HepG2 (cell line): ENCODE results near the gene SLBP. TPM values are rescaled to one million over a fixed set of nuclear protein-coding genes. Genes with fewer than 3 reads are reported as not detected.

Source experiments
- ATAC-seq: fragments of 200-7000 bp; cut with Tn5 transposase; 3 replicates; pipeline ENCODE4 v1.9.1; 2020; ENCODE audit warnings: mild to moderate bottlenecking, moderate library complexity
- BruUV-seq: library from RNA; stranded (reverse); fragments of 400-500 nt; replicated peaks from 2 replicates; lab custom pipeline; 2021; lab: Mats Ljungman, UMichigan
- CTCF ChIA-PET: fragments of 300-600 bp; formaldehyde crosslinking; extraction: SDS; loops from one replicate; lab custom pipeline; 2021; ENCODE audit warnings: low total read pairs, inconsistent platforms, low intra/inter-chr PET ratio; lab: Yijun Ruan, JAX
- POLR2A ChIA-PET: fragments of 350-600 bp; sonication (Branson Sonifier 250); formaldehyde crosslinking; loops from one replicate; lab custom pipeline; 2020; ENCODE audit warnings: antibody characterized with exemption, inconsistent platforms; lab: Yijun Ruan, JAX
- DNase-seq: peaks from one replicate; pipeline ENCODE4 v3.0.0-alpha.2; 2015; ENCODE audit warnings: low spot score
- FAIRE-seq: peaks from 3 replicates; lab custom pipeline; 2011; peaks lifted over from hg19 to GRCh38; lab: Jason Lieb, UNC
- H2AFZ ChIP-seq: one replicate; pipeline ENCODE4 v1.6.1; 2011; ENCODE audit warnings: low read length, inconsistent platforms
- H3K27ac ChIP-seq: fragments of 300-600 bp; 3 replicates; pipeline ENCODE4 v1.8.0; 2011; ENCODE audit warnings: mixed run types, mild to moderate bottlenecking, mixed read lengths, low read length, inconsistent platforms; ENCODE audit not compliant: insufficient read depth; ENCODE audit errors: extremely low read length
- H3K27me3 ChIP-seq, 2 experiments: fragments of 200-600 bp in 1 of 2; 2 replicates in 1 of 2; 3 replicates in 1 of 2; pipeline versions ENCODE4 v1.6.0 to v1.8.0; 2011; ENCODE audit warnings: low read length in 2 of 2, mild to moderate bottlenecking in 2 of 2, moderate library complexity in 2 of 2, inconsistent platforms in 1 of 2; ENCODE audit not compliant: insufficient read depth in 2 of 2, control insufficient read depth in 1 of 2
- H3K36me3 ChIP-seq, 2 experiments: fragments of 200-600 bp in 1 of 2; replicated peaks in 1 of 2; 2 replicates in 1 of 2; 3 replicates in 1 of 2; pipeline versions ENCODE4 v1.5.1 to v1.8.0; 2011; ENCODE audit warnings: low read length in 2 of 2, inconsistent platforms in 1 of 2; ENCODE audit not compliant: insufficient read depth in 2 of 2, control insufficient read depth in 1 of 2
- H3K4me1 ChIP-seq: 2 replicates; pipeline ENCODE4 v1.5.1; 2012; ENCODE audit warnings: low read length, inconsistent platforms; ENCODE audit not compliant: insufficient read depth
- H3K4me2 ChIP-seq: 2 replicates; pipeline ENCODE4 v1.6.0; 2011; ENCODE audit warnings: low read depth, low read length, inconsistent platforms
- H3K4me3 ChIP-seq, 3 experiments: fragments of 200-600 bp in 1 of 3; sonication (generic), shearing (Covaris generic) in 1 of 3; replicated peaks in 1 of 3; 2 replicates each; pipeline ENCODE4 v1.5.1; 2011 to 2016; ENCODE audit warnings: low read length in 3 of 3, inconsistent platforms in 2 of 3, low read depth in 2 of 3, mild to moderate bottlenecking in 2 of 3, control low read depth in 1 of 3, mixed read lengths in 1 of 3; ENCODE audit not compliant: insufficient read depth in 1 of 3
- H3K79me2 ChIP-seq: one replicate; pipeline ENCODE4 v1.6.1; 2011; ENCODE audit warnings: low read length, inconsistent platforms; ENCODE audit not compliant: insufficient read depth
- H3K9ac ChIP-seq: 2 replicates; pipeline ENCODE4 v1.6.0; 2011; ENCODE audit warnings: mild to moderate bottlenecking, low read depth, low read length, inconsistent platforms; ENCODE audit not compliant: insufficient read depth
- H3K9me3 ChIP-seq: 2 replicates; pipeline ENCODE4 v1.5.1; 2012; ENCODE audit warnings: mild to moderate bottlenecking, low read length
- H4K20me1 ChIP-seq: 2 replicates; pipeline ENCODE4 v1.6.0; 2011; ENCODE audit warnings: inconsistent platforms, mild to moderate bottlenecking, low read length, moderate library complexity; ENCODE audit not compliant: insufficient read depth
- AHDC1 ChIP-seq: sonication (generic); formaldehyde crosslinking; IDR thresholded peaks from 2 replicates; pipeline ENCODE4 v1.5.1; 2020; ENCODE audit warnings: mild to moderate bottlenecking, missing genetic modification reagents, borderline replicate concordance
- ATAD3A ChIP-seq: sonication (generic); formaldehyde crosslinking; IDR thresholded peaks from 2 replicates; pipeline ENCODE4 v1.4.0; 2020; ENCODE audit warnings: missing genetic modification reagents
- RCOR2 ChIP-seq: IDR thresholded peaks from 2 replicates; pipeline ENCODE4 v1.6.1; 2016; ENCODE audit warnings: missing biosample characterization, missing genetic modification reagents
- SMAD9 ChIP-seq: sonication (generic); formaldehyde crosslinking; IDR thresholded peaks from 2 replicates; pipeline ENCODE4 v1.5.1; 2020; ENCODE audit warnings: mild to moderate bottlenecking, missing genetic modification reagents
- TERF1 ChIP-seq: sonication (generic); formaldehyde crosslinking; IDR thresholded peaks from 2 replicates; pipeline ENCODE4 v1.8.0; 2022; ENCODE audit warnings: mild to moderate bottlenecking, missing genetic modification reagents, moderate library complexity
- USF2 ChIP-seq, 2 experiments: sonication (generic) in 1 of 2; formaldehyde crosslinking in 1 of 2; IDR thresholded peaks; 2 replicates each; pipeline versions ENCODE4 v1.5.1 to v1.6.1; 2011 to 2020; ENCODE audit warnings: borderline replicate concordance in 1 of 2, low read depth in 1 of 2, low read length in 1 of 2, mild to moderate bottlenecking in 1 of 2, missing genetic modification reagents in 1 of 2, moderate library complexity in 1 of 2
- ZNF136 ChIP-seq: sonication (generic); formaldehyde crosslinking; IDR thresholded peaks from 2 replicates; pipeline ENCODE4 v1.8.1; 2022; ENCODE audit warnings: low read depth, mild to moderate bottlenecking, moderate library complexity, missing genetic modification reagents
- ZNF33A ChIP-seq: sonication (generic); formaldehyde crosslinking; IDR thresholded peaks from 2 replicates; pipeline ENCODE4 v1.5.1; 2020; ENCODE audit warnings: missing genetic modification reagents, mild to moderate bottlenecking, moderate library complexity, borderline replicate concordance
- ZNF850 ChIP-seq: sonication (generic); formaldehyde crosslinking; conservative IDR thresholded peaks from 2 replicates; pipeline ENCODE4 v1.9.0; 2021; ENCODE audit warnings: mild to moderate bottlenecking, missing genetic modification reagents
- WGBS: methylation state at CpG from one replicate; pipeline ENCODE4 v1.1.6; 2017; ENCODE audit warnings: low lambda C conversion rate; 5-methylcytosine and 5-hydroxymethylcytosine counted together
- in situ Hi-C: cut with HindIII; loops from 2 replicates; pipeline ENCODE4 v1.10.0; 2017; ENCODE audit warnings: low pct_unique_long_range_greater_than_20kb; ENCODE audit not compliant: extremely low pct_ligation_motif_present
- intact Hi-C: fragments of 100-400 bp; cut with micrococcal nuclease; formaldehyde crosslinking; loops from one replicate; pipeline ENCODE4 v1.10.0; 2022; ENCODE audit not compliant: unreplicated experiment
- polyA plus RNA-seq, 8 experiments: library from polyadenylated mRNA; depleted of rRNA in 3 of 8; stranded (reverse) in 7 of 8; unstranded in 1 of 8; fragments of >200 nt; fragmentation: Illumina TruSeq in 4 of 8; extraction: Trizol in 4 of 8; gene quantifications; 2 replicates each; pipeline versions ENCODE4 v1.2.1 to v1.2.3, GENCODE V29; 2011 to 2016; ENCODE audit warnings: low read depth in 4 of 8, missing spikeins in 1 of 8, mixed read lengths in 1 of 8; ENCODE audit not compliant: insufficient read depth in 1 of 8
- total RNA-seq, 5 experiments: library from RNA; depleted of rRNA; stranded (reverse); fragments of >200 nt; fragmentation: Illumina TruSeq; extraction: Trizol; gene quantifications; 2 replicates each; pipeline ENCODE4 v1.2.3, GENCODE V29; 2016; ENCODE audit warnings: low read depth in 1 of 5
- TF ChIP-seq, protein P1 (sequence below): IDR thresholded peaks from 2 replicates; pipeline ENCODE4 v1.6.1; 2016

Gene SLBP
- total and polyA plus RNA-seq, 2 of the 13 experiments (the other 11 are each of a cell fraction or from before 2014, with no cell fraction given) = 43.9 to 104 TPM

DNA sequence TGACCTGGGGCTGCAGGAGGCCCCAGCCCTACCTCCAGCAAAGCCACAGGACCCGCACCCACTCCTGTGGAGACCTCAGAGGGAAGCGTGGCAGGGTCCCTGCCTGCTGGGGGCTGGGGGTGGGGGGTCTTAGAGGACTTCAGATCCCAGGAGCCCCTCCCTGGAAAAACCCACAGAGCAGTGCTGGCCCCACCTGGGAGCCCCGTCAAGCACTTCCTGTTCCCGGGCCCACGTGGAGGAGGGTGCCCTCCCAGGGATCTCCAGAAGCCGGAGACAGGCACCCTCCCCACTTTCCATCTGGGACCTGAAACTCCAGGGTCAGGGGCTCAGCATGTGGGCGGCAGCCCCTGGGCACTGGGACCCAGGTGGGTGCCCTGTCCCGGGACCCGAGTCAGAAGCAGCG lies 41.2 kb upstream of the SLBP start:
- 0% methylated on average over 1 of the region's 10 CpGs for WGBS
- Histone ChIP-seq H2AFZ (no peak overlapping the region), H3K9me3 (no peaks in the 10 kb centered on the region), H3K36me3 (no peaks in the 10 kb centered on the region), H4K20me1 (no peaks in the 10 kb centered on the region), H3K4me2 (peak overlapping the region; percentile 82), H3K27ac (peak overlapping the region; percentile 12), H3K79me2 (no peaks in the 10 kb centered on the region), H3K4me1 (peaks cover 88% of the 10 kb centered on the region), H3K4me3 (peak overlapping the region; percentile 45 to 73 (median 56); a peak in 5 of 6 replicates), H3K9ac (peak overlapping the region; percentile 51; the same call in 1 of the 2 replicates), H3K27me3 (no peaks in the 10 kb centered on the region; a peak in 1 of 5 replicates)
- POLR2A ChIA-PET = interaction anchor here (1.4 to 34.3 kb wide), 8 partner anchors 10 to 43 kb away, joined by 4 to 1258 read pairs (median 14); partner anchors contain the start of gene FGFR3
- DNase-seq = no peak
- CTCF ChIA-PET = interaction anchor here (2.9 kb wide), 1 partner anchor 57 kb away, joined by 22 read pairs; no protein-coding TSS in a partner anchor
- FAIRE-seq = no peak
- peak; percentile 5; the same call in 2 of the 3 replicates for ATAC-seq
- in situ Hi-C loops (loop anchor here (10.0 kb wide), 1 partner anchor 52 kb away; no protein-coding TSS in a partner anchor), intact Hi-C loops (loop anchor here (2.0 kb wide), 1 partner anchor 26 kb away; no protein-coding TSS in a partner anchor)
- BruUV-seq = no TSS peak
- no peak for TF ChIP-seq ZNF136 (CRISPR knock-in tag)
- TF ChIP-seq AHDC1 (CRISPR knock-in tag) = 0 out of 2 replicates have a peak, but pooled peaks have one; percentile 2
- TF ChIP-seq TERF1 (CRISPR knock-in tag) = 0 out of 2 replicates have a peak, but pooled peaks have one; percentile 32
- TF ChIP-seq ZNF850 = 0 out of 2 replicates have a peak, but pooled peaks have one; percentile 58
- TF ChIP-seq ZNF33A = no peak
- TF ChIP-seq, protein P1, sequence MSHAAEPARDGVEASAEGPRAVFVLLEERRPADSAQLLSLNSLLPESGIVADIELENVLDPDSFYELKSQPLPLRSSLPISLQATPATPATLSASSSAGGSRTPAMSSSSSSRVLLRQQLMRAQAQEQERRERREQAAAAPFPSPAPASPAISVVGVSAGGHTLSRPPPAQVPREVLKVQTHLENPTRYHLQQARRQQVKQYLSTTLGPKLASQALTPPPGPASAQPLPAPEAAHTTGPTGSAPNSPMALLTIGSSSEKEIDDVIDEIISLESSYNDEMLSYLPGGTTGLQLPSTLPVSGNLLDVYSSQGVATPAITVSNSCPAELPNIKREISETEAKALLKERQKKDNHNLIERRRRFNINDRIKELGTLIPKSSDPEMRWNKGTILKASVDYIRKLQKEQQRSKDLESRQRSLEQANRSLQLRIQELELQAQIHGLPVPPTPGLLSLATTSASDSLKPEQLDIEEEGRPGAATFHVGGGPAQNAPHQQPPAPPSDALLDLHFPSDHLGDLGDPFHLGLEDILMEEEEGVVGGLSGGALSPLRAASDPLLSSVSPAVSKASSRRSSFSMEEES = no peak; the same call in 1 of the 2 replicates
- TF ChIP-seq SMAD9 = no peak
- TF ChIP-seq USF2 (IDR thresholded peaks at IDR 0.05; ENCODE audit: low read depth, low read length) = no peak
- TF ChIP-seq USF2 (CRISPR knock-in tag; IDR thresholded peaks at IDR 0.05; ENCODE audit: borderline replicate concordance) = no peak
- TF ChIP-seq RCOR2 (CRISPR knock-in tag) = no peak
- no peak for TF ChIP-seq ATAD3A (CRISPR knock-in tag)
